Uterus (tissue), 4 donors: ENCODE data around the gene CEP131. TPM values are rescaled to one million over a fixed set of nuclear protein-coding genes. Genes with fewer than 3 reads are reported as not detected.

Experiments used
- DNase-seq, 2 donors: peaks; one replicate each; pipeline ENCODE4 v3.0.0-alpha.2; 2019 to 2020
- H3K27ac ChIP-seq, 2 donors: fragments of 200-600 bp; sonication (generic); 1 replicate in 1 of 2; 2 replicates in 1 of 2; pipeline ENCODE4 v1.5.1; 2016 to 2018
- H3K27me3 ChIP-seq, 2 donors: fragments of 200-600 bp; sonication (generic); one replicate each; pipeline ENCODE4 v1.5.1; 2018 to 2019; ENCODE audit warnings: control low read depth in 1 of 2
- H3K36me3 ChIP-seq, 2 donors: fragments of 200-600 bp; sonication (generic); one replicate each; pipeline ENCODE4 v1.5.1; 2019; ENCODE audit warnings: control low read depth in 1 of 2
- H3K4me1 ChIP-seq, 2 donors: fragments of 200-600 bp; sonication (generic); one replicate each; pipeline ENCODE4 v1.5.1; 2018 to 2019; ENCODE audit warnings: control low read depth in 1 of 2
- H3K4me3 ChIP-seq, 2 donors: fragments of 200-600 bp; sonication (generic); 1 replicate in 1 of 2; 2 replicates in 1 of 2; pipeline ENCODE4 v1.5.1; 2018 to 2019; ENCODE audit warnings: mild to moderate bottlenecking in 1 of 2
- H3K9me3 ChIP-seq, 2 donors: fragments of 200-600 bp; sonication (generic); one replicate each; pipeline ENCODE4 v1.5.1; 2019; ENCODE audit warnings: control low read depth in 1 of 2
- CTCF ChIP-seq, 4 experiments: fragments of 200-600 bp in 2 of 4; fragments of 450-650 bp in 2 of 4; sonication (generic) in 2 of 4; IDR thresholded peaks; one replicate each; pipeline ENCODE4 v1.5.1; 2016 to 2019; ENCODE audit warnings: antibody characterized with exemption in 4 of 4, mild to moderate bottlenecking in 2 of 4, moderate library complexity in 1 of 4
- POLR2A ChIP-seq, 2 donors: fragments of 450-650 bp; IDR thresholded peaks; one replicate each; pipeline ENCODE4 v1.6.1; 2016; ENCODE audit warnings: antibody characterized with exemption in 2 of 2, mild to moderate bottlenecking in 1 of 2, moderate library complexity in 1 of 2
- intact Hi-C: fragments of 100-400 bp; cut with DNase I; formaldehyde crosslinking; loops from one replicate; pipeline ENCODE4 v1.15.1; 2023; ENCODE audit warnings: low total_unique reads
- total RNA-seq, 4 donors: library from RNA; depleted of rRNA in 3 of 4; stranded (reverse); fragments of >200 nt in 3 of 4; gene quantifications; one replicate each; pipeline versions ENCODE4 v1.1.0 to v1.2.4, GENCODE V29; 2014 to 2023
- donor health status: DM: yes; HTN: yes; CAD: no.

The CEP131 gene
- total RNA-seq, 4 donors from 2014 or later: 2.9 to 13.3 (median 10.0) TPM

- no peaks in the 10 kb centered on the region for H3K4me1 ChIP-seq
- DNase-seq: no peak
- no peaks in the 10 kb centered on the region for H3K36me3 ChIP-seq
- TF ChIP-seq POLR2A (IDR thresholded peaks at IDR 0.05): no peak
- no peak for TF ChIP-seq CTCF (IDR thresholded peaks at IDR 0.05)
- no peak overlapping the region for H3K27ac ChIP-seq
- intact Hi-C loops: no loop called here
- no peaks in the 10 kb centered on the region for H3K27me3 ChIP-seq
- no peak overlapping the region for H3K4me3 ChIP-seq
- H3K9me3 ChIP-seq: no peaks in the 10 kb centered on the region
These were observed 50.8 kb downstream of the CEP131 start for GRCh38 chr17:81171941-81172340.

GRCh38 chr17:81170727-81171494 is 51.9 kb downstream of the CEP131 start:
- H3K4me1 ChIP-seq: no peaks in the 10 kb centered on the region
- intact Hi-C loops: no loop called here
- no peak overlapping the region for H3K4me3 ChIP-seq
- TF ChIP-seq CTCF (IDR thresholded peaks at IDR 0.05) (no peak), POLR2A (IDR thresholded peaks at IDR 0.05) (no peak)
- no peaks in the 10 kb centered on the region for H3K36me3 ChIP-seq
- H3K9me3 ChIP-seq: no peaks in the 10 kb centered on the region
- H3K27ac ChIP-seq: no peak overlapping the region
- no peaks in the 10 kb centered on the region for H3K27me3 ChIP-seq
- no peak for DNase-seq

GRCh38 chr17:81169870-81170309 is 52.9 kb downstream of the CEP131 start:
- Histone ChIP-seq H3K4me3 (no peak overlapping the region), H3K4me1 (peaks cover 0 to 5% of the 10 kb centered on the region in 2 donors), H3K27me3 (no peaks in the 10 kb centered on the region), H3K27ac (no peak overlapping the region), H3K9me3 (no peaks in the 10 kb centered on the region), H3K36me3 (no peaks in the 10 kb centered on the region)
- no peak for TF ChIP-seq CTCF (IDR thresholded peaks at IDR 0.05)
- no peak for TF ChIP-seq POLR2A (IDR thresholded peaks at IDR 0.05)
- no peak for DNase-seq
- intact Hi-C loops: no loop called here

GRCh38 chr17:81167638-81168037 is 55.1 kb downstream of the CEP131 start:
- no peak for DNase-seq
- no peak for TF ChIP-seq POLR2A (IDR thresholded peaks at IDR 0.05)
- no peak for TF ChIP-seq CTCF (IDR thresholded peaks at IDR 0.05)
- H3K4me3 ChIP-seq: no peak overlapping the region
- intact Hi-C loops: no loop called here
- H3K4me1 ChIP-seq: peaks cover 0 to 5% of the 10 kb centered on the region in 2 donors
- no peaks in the 10 kb centered on the region for H3K36me3 ChIP-seq
- H3K27ac ChIP-seq: no peak overlapping the region
- no peaks in the 10 kb centered on the region for H3K27me3 ChIP-seq
- no peaks in the 10 kb centered on the region for H3K9me3 ChIP-seq

- no peak for DNase-seq
- Histone ChIP-seq H3K27ac (no peak overlapping the region), H3K4me1 (peaks cover 0 to 5% of the 10 kb centered on the region in 2 donors), H3K27me3 (no peaks in the 10 kb centered on the region), H3K36me3 (no peaks in the 10 kb centered on the region), H3K9me3 (no peaks in the 10 kb centered on the region), H3K4me3 (no peak overlapping the region)
- intact Hi-C loops: no loop called here
- TF ChIP-seq CTCF (IDR thresholded peaks at IDR 0.05) (no peak), POLR2A (IDR thresholded peaks at IDR 0.05) (no peak)
These were observed 55.6 kb downstream of the CEP131 start for GRCh38 chr17:81167194-81167524.
